ENCODE measurements around the gene GPR62.

DNA sequence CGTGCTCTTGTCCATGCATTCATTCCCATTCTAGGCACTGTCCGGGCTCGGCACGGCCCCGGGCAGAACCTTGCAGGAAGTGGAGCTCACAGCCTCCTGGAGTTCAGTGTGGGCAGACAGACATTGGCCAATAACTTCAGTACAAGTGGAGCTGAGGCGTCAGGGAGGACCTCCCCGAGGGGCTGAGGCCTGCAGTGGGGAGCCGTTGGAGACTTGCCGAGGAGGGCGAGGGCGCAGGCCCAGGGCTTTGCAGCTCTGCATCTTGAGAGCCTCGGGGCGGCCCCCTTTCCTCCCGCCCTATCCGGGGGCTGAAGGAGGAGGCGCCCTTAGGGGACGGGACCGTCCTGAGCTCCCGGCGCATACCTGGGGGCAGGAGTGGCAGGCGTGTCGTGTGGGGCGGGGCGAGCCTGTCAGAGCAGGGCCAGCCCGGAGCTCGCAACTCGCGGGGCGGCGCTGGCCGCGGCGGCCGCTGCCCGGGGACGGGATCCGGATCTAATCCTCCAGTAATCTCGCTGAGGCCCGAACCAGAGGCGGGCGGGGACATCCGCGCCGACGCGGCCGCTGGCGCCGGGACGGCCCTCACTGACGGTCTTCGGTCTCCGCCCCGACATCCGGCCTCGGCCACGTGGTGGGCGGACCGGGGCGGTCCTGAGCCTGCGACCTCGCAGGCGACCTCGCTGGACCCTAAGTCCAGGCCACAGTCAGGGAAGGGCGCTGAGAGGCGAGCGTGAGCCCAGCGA is 27.8 kb downstream of the GPR62 start, which contains the start of gene ACY1:
- TF ChIP-seq, protein P1, sequence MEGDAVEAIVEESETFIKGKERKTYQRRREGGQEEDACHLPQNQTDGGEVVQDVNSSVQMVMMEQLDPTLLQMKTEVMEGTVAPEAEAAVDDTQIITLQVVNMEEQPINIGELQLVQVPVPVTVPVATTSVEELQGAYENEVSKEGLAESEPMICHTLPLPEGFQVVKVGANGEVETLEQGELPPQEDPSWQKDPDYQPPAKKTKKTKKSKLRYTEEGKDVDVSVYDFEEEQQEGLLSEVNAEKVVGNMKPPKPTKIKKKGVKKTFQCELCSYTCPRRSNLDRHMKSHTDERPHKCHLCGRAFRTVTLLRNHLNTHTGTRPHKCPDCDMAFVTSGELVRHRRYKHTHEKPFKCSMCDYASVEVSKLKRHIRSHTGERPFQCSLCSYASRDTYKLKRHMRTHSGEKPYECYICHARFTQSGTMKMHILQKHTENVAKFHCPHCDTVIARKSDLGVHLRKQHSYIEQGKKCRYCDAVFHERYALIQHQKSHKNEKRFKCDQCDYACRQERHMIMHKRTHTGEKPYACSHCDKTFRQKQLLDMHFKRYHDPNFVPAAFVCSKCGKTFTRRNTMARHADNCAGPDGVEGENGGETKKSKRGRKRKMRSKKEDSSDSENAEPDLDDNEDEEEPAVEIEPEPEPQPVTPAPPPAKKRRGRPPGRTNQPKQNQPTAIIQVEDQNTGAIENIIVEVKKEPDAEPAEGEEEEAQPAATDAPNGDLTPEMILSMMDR (IDR thresholded peaks at IDR 0.05): peak in 1 of 4 experiments; percentile 1
- TF ChIP-seq POLR2A (IDR thresholded peaks at IDR 0.05) (peak; percentile 76), POLR2AphosphoS5 (IDR thresholded peaks at IDR 0.05) (peak; percentile 63)

Data from prostate gland (tissue), 2 donors.